Endometrial microvascular endothelial cells (primary cell): ENCODE measurements around the gene MYF6. TPM values are rescaled to one million over a fixed set of nuclear protein-coding genes. Genes with fewer than 3 reads are reported as not detected.

Experiments used
- in situ Hi-C: cut with HindIII; loops from 2 replicates; pipeline ENCODE4 v1.10.0; 2017; ENCODE audit warnings: low sequenced_read_pairs, low pct_unique_long_range_greater_than_20kb; ENCODE audit errors: inconsistent ontology term
- total RNA-seq: library from RNA; depleted of rRNA; stranded (reverse); fragments of >200 nt; gene quantifications from one replicate; pipeline ENCODE4 v1.2.3, GENCODE V29; 2015; ENCODE audit errors: inconsistent ontology term

Gene MYF6
- total RNA-seq, 1 donor from 2014 or later = not detected

- in situ Hi-C loops = no loop called here
Observed at GRCh38 chr12:80702889-80703805, 4.3 kb upstream of the MYF6 start.

DNA sequence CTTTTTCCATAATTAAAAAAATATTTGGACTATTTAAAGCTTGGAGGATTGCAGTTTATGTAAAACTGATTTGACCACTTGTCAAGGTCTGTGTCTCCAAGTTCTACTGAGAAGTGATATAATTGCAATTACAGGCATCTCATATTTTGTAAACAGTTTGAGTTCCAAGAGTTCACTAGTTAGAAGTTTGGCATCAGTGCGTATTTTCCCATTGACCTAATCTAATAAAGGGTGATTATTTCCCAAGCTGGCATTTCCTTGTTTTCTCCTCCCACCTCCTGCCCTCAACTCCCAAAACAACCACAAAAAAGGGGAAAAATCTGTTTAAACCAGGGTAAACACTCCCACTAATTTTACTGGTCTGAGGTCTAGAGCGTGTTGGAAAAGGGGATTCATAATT lies 3.0 kb upstream of the MYF6 start:
- in situ Hi-C loops = no loop called here

- in situ Hi-C loops = no loop called here
Observed at GRCh38 chr12:80707830-80708258, 410 bp downstream of the MYF6 start.

- in situ Hi-C loops = no loop called here
Observed at GRCh38 chr12:80708259-80708974, 983 bp downstream of the MYF6 start.

- in situ Hi-C loops = no loop called here
Observed at GRCh38 chr12:80708975-80709328, 1.5 kb downstream of the MYF6 start.

GRCh38 chr12:80709811-80710726 lies 2.6 kb downstream of the MYF6 start:
- in situ Hi-C loops = no loop called here

- in situ Hi-C loops = no loop called here
Observed at GRCh38 chr12:80710727-80711449, 3.5 kb downstream of the MYF6 start.

GRCh38 chr12:80711866-80712265 lies 4.4 kb downstream of the MYF6 start:
- in situ Hi-C loops = no loop called here

DNA sequence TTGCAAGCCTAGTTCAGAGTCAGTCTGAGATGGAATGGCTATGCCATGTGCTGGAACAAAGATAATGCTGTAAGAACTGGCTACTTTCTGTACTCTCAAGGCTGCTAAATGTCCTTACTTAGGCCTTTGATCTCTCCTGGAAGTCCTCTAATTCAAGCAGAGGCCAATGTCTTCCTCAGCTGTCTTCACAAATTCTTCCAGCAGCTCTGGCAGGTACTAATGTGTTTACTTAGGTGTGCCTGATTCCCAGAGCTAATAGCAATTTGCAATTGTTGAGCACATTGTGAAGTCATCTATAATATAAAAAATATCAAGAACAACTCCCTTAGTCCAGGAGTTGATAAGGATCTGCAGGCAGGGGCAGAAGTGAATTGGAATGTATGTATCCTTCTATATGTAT lies 5.4 kb downstream of the MYF6 start:
- in situ Hi-C loops = no loop called here

GRCh38 chr12:80713419-80713818 lies 6.0 kb downstream of the MYF6 start:
- in situ Hi-C loops = no loop called here

- in situ Hi-C loops = no loop called here
Observed at GRCh38 chr12:80714055-80714454, 6.6 kb downstream of the MYF6 start.

DNA sequence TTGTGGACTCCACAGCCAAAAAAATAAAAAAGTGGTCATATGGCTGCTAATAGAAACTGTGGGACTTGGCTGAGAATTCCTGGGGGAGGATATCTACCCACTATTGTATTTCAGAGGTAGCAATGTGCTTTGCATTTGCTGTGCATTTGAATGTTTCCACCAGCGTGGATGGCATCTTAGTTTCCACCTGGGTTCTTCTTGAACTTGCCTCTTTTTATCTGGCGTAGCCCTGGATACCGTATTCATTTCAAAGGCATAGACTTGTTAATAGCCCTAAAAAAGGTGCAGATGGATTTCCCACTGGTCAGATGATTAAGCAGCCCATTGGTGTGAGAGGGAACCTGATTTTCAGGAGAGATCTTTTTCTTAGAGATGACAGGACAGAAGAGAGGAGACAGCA lies 7.4 kb downstream of the MYF6 start:
- in situ Hi-C loops = no loop called here

DNA sequence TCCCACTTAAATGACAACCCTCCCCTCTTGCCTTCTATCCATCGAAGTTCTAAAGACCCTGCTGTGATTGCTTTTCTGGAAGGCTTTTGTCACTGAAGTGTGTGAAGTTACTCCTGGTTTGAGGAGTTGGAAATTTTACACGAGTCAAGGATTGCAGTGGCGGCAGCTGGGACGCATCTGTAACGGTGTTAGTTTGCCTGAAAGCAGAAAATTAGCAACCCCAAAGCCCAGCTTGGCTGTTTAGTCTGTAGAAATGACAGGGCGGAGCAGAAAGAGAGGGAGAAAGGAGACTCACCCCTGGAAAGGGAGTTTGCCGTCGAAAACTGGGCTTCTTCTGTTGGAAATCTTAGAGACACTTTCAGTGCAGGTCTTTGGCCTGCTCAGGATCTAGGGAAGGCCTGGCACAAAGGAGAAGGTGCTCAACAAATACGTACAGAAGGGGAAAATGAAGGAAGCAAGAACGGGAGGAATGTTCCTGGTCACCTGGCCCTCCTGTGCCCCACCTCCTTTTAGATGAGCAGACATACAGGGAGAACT lies 8.3 kb downstream of the MYF6 start:
- in situ Hi-C loops = no loop called here

DNA sequence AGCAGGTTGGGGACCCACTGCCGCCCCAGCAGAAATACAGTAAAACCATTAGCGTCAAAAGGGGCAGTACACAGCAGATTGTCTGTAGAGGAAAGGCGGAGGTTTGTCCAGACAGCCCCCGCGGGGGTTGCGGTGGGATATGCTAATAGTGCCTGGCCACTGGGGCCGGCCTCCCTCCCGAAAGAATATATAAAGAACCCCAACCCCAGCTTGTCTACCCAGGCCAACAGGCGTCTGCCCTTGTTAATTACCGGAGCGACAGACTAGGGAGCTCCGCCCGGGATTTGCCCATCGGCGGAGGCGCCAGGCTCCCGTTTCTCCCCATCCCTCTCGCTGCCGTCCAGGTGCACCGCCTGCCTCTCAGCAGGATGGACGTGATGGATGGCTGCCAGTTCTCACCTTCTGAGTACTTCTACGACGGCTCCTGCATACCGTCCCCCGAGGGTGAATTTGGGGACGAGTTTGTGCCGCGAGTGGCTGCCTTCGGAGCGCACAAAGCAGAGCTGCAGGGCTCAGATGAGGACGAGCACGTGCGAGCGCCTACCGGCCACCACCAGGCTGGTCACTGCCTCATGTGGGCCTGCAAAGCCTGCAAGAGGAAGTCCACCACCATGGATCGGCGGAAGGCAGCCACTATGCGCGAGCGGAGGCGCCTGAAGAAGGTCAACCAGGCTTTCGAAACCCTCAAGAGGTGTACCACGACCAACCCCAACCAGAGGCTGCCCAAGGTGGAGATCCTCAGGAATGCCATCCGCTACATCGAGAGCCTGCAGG lies 9.4 kb downstream of the MYF6 start, which contains the start of gene MYF5:
TSS of gene MYF5 (plus strand) at position 217 of the 774 bp plus-strand sequence. CDS start at position 369, 152 bp downstream.
- in situ Hi-C loops = no loop called here

DNA sequence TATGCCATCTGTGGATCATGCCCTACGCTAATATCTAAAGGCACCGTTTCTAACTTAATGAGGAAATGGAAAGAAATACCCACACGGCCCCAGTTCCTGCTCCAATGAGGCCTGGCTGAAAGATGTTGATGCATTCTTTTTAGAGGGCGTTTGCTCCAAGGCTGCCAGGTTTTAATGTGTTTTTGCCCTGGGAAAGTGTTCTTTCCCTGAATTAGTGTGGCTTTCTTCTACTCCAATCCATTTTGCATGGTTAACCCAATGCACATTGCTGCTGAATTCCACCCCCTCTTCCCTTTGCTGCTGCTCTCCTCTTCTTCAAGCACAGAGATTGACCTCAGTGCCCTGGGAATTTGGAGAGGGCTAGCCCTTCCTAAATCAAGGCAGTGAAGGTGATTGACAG lies 10.4 kb downstream of the MYF6 start:
- in situ Hi-C loops = no loop called here

GRCh38 chr12:80720516-80720915 lies 13.1 kb downstream of the MYF6 start:
- in situ Hi-C loops = no loop called here

GRCh38 chr12:80721326-80721725 lies 13.9 kb downstream of the MYF6 start:
- in situ Hi-C loops = no loop called here
